Measurements from ENCODE around the gene MB21D2.

- no peak for TF ChIP-seq YY1 (tag by site-specific recombination; IDR thresholded peaks at IDR 0.05)
- TF ChIP-seq CTCF (tag by site-specific recombination; IDR thresholded peaks at IDR 0.05) = no peak
- no peak for TF ChIP-seq ZNF366 (tag by site-specific recombination; conservative IDR thresholded peaks at IDR 0.05)
- TF ChIP-seq BCL6B (tag by site-specific recombination; IDR thresholded peaks at IDR 0.05) = peak; percentile 76; the same call in 1 of the 2 replicates
- TF ChIP-seq ZNF311 (tag by site-specific recombination; IDR thresholded peaks at IDR 0.05; ENCODE audit: borderline replicate concordance) = no peak
- TF ChIP-seq ZNF211 (tag by site-specific recombination; IDR thresholded peaks at IDR 0.05; ENCODE audit: low read depth) = no peak
- TF ChIP-seq ZXDB (tag by site-specific recombination; IDR thresholded peaks at IDR 0.05) = no peak
- no peak for TF ChIP-seq HOXD13 (CRISPR knock-in tag; IDR thresholded peaks at IDR 0.05; ENCODE audit: borderline replicate concordance)
- no peak for TF ChIP-seq REST (tag by site-specific recombination; IDR thresholded peaks at IDR 0.05)
- TF ChIP-seq ELK4 (IDR thresholded peaks at IDR 0.05; ENCODE audit: borderline replicate concordance, low read depth, low read length) = no peak
- peak; percentile 81 for TF ChIP-seq MYNN (tag by site-specific recombination; IDR thresholded peaks at IDR 0.05; ENCODE audit: borderline replicate concordance)
- TF ChIP-seq ZNF24 (tag by site-specific recombination; IDR thresholded peaks at IDR 0.05) = no peak
- peak; percentile 53 for TF ChIP-seq ZNF660 (tag by site-specific recombination; IDR thresholded peaks at IDR 0.05)
- no peak for TF ChIP-seq PBX3 (CRISPR knock-in tag; IDR thresholded peaks at IDR 0.05)
Measured at GRCh38 chr3:192818126-192818525, 99.5 kb downstream of the MB21D2 start.

All from HEK293 (cell line).